HG03565 (cell line): ENCODE results near the gene COLEC12.
A peak's percentile ranks its signal among the peaks of the same experiment; 100 is the strongest.

Source experiments
- ATAC-seq: cut with Tn5 transposase; IDR thresholded peaks from one replicate; pipeline ENCODE4 v1.9.1; 2021; ENCODE audit warnings: mild to moderate bottlenecking, moderate library complexity; ENCODE audit not compliant: unreplicated experiment

Gene COLEC12

GRCh38 chr18:506801-507200 is 6.3 kb upstream of the COLEC12 start:
- ATAC-seq = no peak

DNA sequence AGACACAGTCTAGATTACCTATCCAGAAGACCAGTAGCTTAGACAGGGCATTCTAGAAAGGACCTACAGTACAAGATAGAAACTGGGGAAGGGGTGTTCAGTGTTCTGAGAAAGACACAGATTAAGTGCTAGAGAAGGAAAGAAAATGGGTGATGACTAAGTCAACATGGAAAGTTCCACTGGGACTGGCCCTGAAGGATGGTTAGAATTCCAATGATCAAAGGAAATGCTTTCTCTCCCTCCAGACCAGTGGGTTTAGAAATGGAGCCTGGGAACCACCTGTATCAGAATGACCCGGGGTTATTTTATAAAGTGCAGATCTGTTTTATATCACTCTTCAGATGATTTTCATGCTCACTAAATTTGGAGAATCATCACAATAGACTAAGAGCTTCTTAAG is 5.8 kb upstream of the COLEC12 start:
- no peak for ATAC-seq

DNA sequence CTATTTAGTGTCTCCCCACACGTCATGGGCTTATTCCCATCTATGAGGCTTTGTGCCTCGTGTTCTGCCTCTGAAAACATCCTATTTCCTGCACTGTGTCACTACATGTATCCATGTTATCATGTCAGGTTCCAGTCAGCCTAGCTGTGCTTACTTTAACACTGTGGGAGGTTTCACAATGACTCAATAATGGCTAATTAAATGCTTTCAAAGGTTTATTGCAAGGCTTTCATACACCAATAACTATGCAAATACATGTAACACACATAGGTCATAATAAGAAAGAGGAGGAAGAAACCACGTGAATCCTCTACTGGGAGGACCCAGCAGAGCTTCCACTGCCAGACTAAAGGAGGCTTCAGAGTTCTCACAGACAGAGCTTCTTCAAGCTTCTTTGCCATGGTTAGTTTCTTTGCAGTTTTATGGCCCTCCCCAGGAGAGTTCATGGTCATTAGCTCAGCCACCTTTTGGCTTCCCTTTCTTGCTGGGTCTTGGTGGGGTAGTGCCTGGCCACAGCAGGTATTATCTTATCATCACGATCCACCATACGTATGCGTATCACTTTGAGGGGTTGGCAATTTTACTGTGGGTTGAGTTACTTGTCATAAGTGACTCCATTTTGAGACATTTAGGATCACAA is 5.1 kb upstream of the COLEC12 start:
- ATAC-seq = peak; percentile 93

DNA sequence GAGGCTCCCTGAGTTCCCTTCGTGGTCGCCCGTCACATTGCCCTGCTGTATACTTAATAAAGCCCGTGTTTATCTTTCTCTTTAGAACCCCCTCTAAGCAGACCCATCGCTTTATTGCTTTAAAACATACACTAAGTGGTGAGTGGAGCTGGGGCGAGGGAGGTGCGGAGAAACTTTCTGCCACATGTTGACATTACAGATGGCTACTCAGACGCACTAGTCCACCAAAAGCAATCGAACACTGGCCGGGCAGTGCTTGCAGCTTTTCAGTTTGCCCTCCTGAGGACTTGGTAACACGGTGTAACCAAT is 859 bp upstream of the COLEC12 start:
- no peak for ATAC-seq

- no peak for ATAC-seq
Observed at GRCh38 chr18:499776-500631, 497 bp downstream of the COLEC12 start.

DNA sequence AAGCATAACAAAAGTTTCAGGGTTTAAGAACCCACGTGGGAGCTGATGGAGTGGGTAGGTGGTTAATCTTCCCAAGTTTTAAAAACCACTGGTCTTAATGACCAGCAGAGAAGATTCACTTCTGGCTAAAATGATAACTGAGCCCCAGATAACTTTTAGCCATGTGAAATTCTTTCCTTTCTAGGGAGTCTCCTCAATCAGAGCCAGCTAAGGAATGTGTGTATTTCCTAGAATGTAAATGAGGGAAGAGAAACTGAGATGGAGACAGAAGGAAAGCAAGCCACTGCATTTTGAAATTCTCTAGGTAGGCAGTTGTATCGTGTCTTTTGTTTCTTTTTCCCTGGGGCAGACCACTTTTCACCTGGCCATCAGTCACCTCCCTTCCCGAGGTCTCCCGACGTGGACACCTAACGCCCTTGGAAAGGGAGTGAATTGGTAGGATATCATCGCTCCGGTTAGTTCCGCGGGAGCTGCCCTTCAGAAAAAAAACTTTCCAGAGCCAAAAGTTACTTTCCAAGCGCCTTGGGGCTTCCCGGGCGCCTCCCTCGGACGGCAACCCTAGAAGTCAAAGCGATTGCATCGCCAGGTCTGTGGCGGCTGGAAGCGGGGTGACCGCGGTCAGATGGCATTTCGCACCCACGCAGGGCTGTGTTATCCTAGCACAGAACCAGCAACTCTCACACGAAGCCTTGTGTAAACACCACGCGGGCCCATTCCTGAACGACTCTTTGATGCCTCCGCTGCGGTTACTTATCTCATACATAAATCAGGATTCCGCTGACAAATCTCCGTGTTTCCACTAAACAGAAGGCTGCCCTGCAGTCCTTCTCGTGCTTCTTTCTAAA is 1.3 kb downstream of the COLEC12 start:
- ATAC-seq = no peak

- ATAC-seq = no peak
Observed at GRCh38 chr18:497688-498087, 2.8 kb downstream of the COLEC12 start.

DNA sequence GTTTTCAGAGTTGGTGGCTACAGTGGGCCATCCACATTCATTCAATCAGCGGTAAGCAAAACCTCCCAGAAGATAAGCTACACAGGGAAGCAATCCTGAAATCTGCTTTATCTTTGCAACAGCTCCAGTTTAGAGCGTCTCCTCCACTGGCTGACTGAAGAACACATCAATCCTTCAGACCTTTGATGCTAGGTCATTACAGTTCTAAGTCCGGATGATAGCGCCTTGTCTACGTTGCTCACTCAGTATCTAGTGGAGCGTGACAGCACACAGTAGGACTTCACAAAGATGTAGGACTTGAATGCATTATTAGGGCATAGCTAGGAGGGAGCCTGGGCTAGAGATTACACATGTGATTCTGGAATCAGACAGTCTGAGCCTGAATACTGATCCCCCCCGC is 5.0 kb downstream of the COLEC12 start:
- ATAC-seq = no peak

GRCh38 chr18:495017-495416 is 5.5 kb downstream of the COLEC12 start:
- no peak for ATAC-seq

- no peak for ATAC-seq
Observed at GRCh38 chr18:493986-494983, 6.2 kb downstream of the COLEC12 start.

DNA sequence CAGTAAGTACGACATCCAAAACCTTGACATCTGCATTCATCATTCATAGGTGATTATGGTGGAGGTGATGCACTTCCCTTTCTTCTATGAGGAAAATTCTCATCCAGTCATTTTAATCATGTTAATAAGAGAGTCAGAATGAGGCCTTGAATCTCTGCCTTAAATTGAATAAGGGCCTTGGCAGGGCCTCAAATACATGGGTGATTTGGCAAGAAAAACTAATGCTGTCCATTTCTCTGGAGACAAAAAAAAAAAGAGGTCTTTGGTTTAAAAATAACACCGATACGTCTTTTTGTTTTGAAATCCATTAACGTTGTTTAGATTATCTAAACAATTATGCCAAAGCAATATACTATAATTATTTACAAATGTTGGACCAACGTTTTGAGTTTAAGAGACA is 8.1 kb downstream of the COLEC12 start:
- ATAC-seq = no peak

- ATAC-seq = no peak
Observed at GRCh38 chr18:490624-491023, 9.9 kb downstream of the COLEC12 start.

GRCh38 chr18:490024-490366 is 10.5 kb downstream of the COLEC12 start:
- ATAC-seq = no peak

GRCh38 chr18:489244-490023 is 11.1 kb downstream of the COLEC12 start:
- ATAC-seq = no peak

DNA sequence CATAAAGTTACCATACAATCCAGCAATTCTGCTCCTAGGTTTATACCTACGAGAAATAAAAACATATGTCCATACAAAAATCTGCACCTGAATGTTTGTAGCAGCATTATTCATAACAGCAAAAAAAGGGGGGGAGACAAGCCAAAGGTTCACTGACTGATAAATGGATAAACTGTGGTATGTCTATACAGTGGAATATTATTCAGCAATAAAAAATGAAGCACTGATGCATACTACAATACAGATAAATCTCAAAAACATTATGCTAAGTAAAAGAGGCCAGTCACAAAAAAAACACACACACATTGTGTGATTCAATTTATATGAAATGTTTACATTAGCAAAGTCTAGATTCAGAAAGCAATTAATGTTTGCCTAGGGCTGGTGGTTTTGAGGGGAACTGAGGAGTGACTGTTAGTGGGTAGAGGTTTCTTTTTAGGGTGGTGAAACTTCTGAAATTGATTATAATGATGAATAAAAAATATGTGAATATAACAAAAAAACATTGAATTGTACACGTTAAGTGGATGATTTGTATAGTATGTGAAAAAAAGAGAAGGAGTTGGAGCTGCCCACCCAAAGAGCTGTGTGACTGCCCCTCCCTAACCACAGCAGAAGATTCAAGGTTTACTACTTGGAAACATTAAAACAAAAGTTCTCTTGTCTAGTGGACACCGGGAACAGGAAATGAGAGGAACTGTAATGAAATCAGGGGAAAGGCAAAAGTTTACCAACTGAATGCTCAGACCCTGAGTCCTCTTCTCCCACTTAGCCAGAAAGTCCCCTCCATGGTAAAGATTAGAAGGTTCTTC is 13.4 kb downstream of the COLEC12 start:
- no peak for ATAC-seq

DNA sequence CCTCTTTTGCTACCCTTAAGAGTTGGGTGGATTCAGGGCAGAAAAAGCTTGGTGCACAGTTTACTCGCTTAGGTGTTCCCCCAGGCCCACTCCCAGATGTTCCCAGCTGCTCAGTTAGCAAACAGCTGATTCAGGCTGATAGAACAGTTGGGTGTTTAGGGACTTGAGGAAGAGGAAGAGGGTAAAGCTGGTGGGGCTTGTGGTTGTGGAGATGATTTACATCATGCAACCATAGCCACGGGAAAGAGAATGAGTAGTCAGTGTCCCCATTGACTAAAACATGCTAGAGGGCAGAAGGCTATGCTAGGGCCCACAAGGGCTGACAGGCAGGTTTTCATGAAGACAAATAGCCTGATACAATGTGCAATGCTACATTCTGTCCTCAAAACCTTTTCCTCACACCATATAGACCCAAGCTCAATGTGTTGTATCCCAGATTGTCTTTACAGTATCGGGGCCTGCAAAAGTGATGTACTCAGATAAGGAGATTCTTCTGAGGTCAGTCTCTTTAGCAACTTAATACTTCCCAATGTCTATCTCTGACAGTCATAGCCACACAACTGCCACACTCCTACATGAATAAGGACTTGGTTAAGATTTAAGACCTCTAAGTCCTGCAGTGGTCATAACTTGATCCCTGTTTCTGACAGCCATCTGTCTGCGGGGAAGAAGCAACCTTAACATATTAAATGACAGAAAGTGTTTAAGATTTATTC is 15.6 kb downstream of the COLEC12 start:
- no peak for ATAC-seq

- no peak for ATAC-seq
Observed at GRCh38 chr18:478681-479080, 21.8 kb downstream of the COLEC12 start.

DNA sequence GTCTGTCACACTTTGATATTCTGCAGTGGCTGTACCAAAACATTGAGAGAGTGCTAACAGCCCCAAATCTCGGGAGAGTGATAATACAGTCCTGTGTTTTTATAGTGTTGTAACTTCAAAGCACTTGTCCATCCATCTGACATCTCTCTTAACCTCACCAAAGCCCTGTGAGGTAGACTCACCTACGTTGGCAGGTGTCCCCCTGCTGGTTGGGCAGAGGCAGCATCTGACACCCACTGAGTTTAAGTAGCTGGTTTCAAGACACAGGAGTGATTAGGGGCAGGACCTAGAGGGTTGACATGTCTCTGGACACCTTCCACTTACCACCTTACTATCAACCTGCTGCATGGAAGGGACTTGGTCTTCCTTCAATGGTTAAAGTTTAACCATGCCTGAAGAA is 22.9 kb downstream of the COLEC12 start:
- no peak for ATAC-seq
